PC-3 (cell line): Measurements from ENCODE around the gene CTRL.

Source experiments
- EZH2 ChIP-seq: fragments of 300-600 bp; sonication (generic); IDR thresholded peaks from one replicate; pipeline ENCODE4 v1.6.1; 2017; ENCODE audit warnings: antibody characterized with exemption, mild to moderate bottlenecking, low read length; ENCODE audit not compliant: unreplicated experiment
- EZH2phosphoT487 ChIP-seq: fragments of 300-600 bp; sonication (generic); IDR thresholded peaks from 2 replicates; pipeline ENCODE4 v1.6.1; 2018; ENCODE audit warnings: mild to moderate bottlenecking, antibody characterized with exemption, low read length, borderline replicate concordance
- TF ChIP-seq, protein P1 (sequence below): fragments of 300-600 bp; sonication (generic); conservative IDR thresholded peaks from 2 replicates; pipeline ENCODE4 v1.5.1; 2017; ENCODE audit warnings: antibody characterized with exemption, low read depth, mild to moderate bottlenecking, low read length

DNA sequence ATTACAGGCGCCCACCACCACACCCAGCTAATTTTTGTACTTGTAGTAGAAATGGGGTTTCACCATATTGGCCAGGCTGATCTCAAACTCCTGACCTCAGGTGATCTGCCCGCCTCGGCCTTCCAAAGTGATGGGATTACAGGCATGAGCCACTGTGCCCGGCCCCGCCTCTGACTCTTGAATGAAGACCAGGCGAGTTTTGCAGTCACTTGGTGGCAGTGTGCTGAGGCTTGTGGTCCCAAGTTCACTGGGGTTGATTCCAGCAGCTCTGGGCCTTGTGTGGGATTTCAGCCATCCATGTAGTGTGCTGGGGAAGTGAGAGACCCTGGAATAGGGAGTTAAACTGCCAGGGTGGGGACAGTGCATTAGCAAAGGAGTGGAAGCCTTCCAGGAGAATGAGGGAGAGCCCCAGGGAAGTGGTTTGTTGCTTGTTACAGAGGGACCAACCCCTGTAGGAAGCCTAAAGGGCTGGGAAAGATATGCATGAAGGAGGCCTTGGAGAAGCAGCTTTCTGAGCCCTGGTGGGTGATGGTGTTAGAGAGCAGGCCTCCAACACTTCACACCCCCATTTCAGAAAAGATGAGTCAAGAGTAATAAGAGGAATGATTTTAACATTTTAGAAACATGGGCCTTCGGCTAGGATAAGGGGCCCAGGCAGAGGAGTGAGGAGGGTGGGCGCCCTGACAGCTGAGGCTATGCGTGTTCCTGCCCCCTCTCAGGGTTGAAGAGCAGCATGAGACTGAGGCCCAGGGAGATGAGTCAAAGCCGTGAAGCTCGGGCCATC is 24.1 kb downstream of the CTRL start:
- TF ChIP-seq, protein P1, sequence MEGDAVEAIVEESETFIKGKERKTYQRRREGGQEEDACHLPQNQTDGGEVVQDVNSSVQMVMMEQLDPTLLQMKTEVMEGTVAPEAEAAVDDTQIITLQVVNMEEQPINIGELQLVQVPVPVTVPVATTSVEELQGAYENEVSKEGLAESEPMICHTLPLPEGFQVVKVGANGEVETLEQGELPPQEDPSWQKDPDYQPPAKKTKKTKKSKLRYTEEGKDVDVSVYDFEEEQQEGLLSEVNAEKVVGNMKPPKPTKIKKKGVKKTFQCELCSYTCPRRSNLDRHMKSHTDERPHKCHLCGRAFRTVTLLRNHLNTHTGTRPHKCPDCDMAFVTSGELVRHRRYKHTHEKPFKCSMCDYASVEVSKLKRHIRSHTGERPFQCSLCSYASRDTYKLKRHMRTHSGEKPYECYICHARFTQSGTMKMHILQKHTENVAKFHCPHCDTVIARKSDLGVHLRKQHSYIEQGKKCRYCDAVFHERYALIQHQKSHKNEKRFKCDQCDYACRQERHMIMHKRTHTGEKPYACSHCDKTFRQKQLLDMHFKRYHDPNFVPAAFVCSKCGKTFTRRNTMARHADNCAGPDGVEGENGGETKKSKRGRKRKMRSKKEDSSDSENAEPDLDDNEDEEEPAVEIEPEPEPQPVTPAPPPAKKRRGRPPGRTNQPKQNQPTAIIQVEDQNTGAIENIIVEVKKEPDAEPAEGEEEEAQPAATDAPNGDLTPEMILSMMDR = no peak
- TF ChIP-seq EZH2 = no peak
- TF ChIP-seq EZH2phosphoT487 = no peak
